ENCODE data around the gene FNDC3B. TPM values are rescaled to one million over a fixed set of nuclear protein-coding genes. Genes with fewer than 3 reads are reported as not detected.

The FNDC3B gene
- total and polyA plus RNA-seq, 2 of the 8 experiments (the other 6 are each of a cell fraction or from before 2014, with no cell fraction given), result 14.1 to 44.4 TPM

GRCh38 chr3:172325461-172325860 lies 286.1 kb downstream of the FNDC3B start:
- Histone ChIP-seq H3K23me2 (ENCODE audit: low read depth, low read length) (no peaks in the 10 kb centered on the region), H4K20me1 (replicated peaks in 1 of 2; ENCODE audit: control insufficient read depth in 1 of 2, insufficient read depth in 2 of 2, low read length in 2 of 2) (no peaks in the 10 kb centered on the region), H3K36me3 (ENCODE audit: control insufficient read depth in 2 of 4, insufficient read depth in 4 of 4, low read length in 3 of 4) (peaks cover 3 to 18% (median 11%) of the 10 kb centered on the region in 4 experiments; a peak in 7 of 8 replicates), H3K9me3 (ENCODE audit: insufficient read depth in 2 of 2, low read depth in 1 of 2, low read length in 1 of 2) (no peaks in the 10 kb centered on the region), H3K56ac (replicated peaks; ENCODE audit: insufficient read length, low read depth, low read length) (no peak overlapping the region), H2BK15ac (ENCODE audit: low read length) (no peak overlapping the region), H2BK12ac (ENCODE audit: low read depth, low read length) (no peak overlapping the region), H3K79me1 (ENCODE audit: low read depth, low read length) (no peaks in the 10 kb centered on the region; the same call in 1 of the 2 replicates), H3K4me3 (ENCODE audit: extremely low read depth in 1 of 4, insufficient read depth in 2 of 4, low read depth in 3 of 4, low read length in 4 of 4) (no peak overlapping the region), H3K4ac (replicated peaks; ENCODE audit: insufficient read length, low read depth, low read length) (no peak overlapping the region), H3K18ac (ENCODE audit: extremely low read depth, low read length) (no peak overlapping the region), H4K91ac (replicated peaks; ENCODE audit: insufficient read length, low read length) (no peak overlapping the region), H3K27me3 (replicated peaks in 1 of 4; ENCODE audit: control insufficient read depth in 3 of 4, extremely low read depth in 1 of 4, insufficient read depth in 3 of 4, low read length in 3 of 4) (no peaks in the 10 kb centered on the region), H3K4me1 (replicated peaks in 1 of 4; ENCODE audit: control insufficient read depth in 3 of 4, insufficient read depth in 4 of 4, low read length in 3 of 4) (no peaks in the 10 kb centered on the region), H3K9ac (replicated peaks in 1 of 4; ENCODE audit: extremely low read depth in 1 of 4, low read depth in 3 of 4, low read length in 3 of 4) (no peak overlapping the region), H3K79me2 (ENCODE audit: control insufficient read depth in 1 of 2, insufficient read depth in 2 of 2, low read length in 2 of 2) (no peaks in the 10 kb centered on the region), H2AK5ac (ENCODE audit: low read depth, low read length) (no peak overlapping the region), H2BK20ac (ENCODE audit: low read length) (no peak overlapping the region), H4K5ac (ENCODE audit: insufficient read length, low read depth, low read length) (no peak overlapping the region), H2AFZ (ENCODE audit: low read length) (no peak overlapping the region), H3K23ac (ENCODE audit: insufficient read length) (no peak overlapping the region), H3K4me2 (ENCODE audit: insufficient read depth in 1 of 2, low read depth in 2 of 2, low read length in 2 of 2) (no peak overlapping the region), H3K27ac (ENCODE audit: low read depth, low read length) (no peak overlapping the region), H2BK120ac (replicated peaks; ENCODE audit: low read depth, low read length) (no peak overlapping the region), H3K14ac (ENCODE audit: insufficient read length) (no peak overlapping the region), H4K8ac (ENCODE audit: extremely low read depth, insufficient read depth, low read length) (no peak overlapping the region), H2BK5ac (ENCODE audit: low read depth, low read length) (no peak overlapping the region)
- no peak for TF ChIP-seq BRCA1 (IDR thresholded peaks at IDR 0.05; ENCODE audit: low read depth, low read length)
- FAIRE-seq (no peak), DNase-seq (ENCODE audit: low read depth in 1 of 2, low spot score in 2 of 2) (no peak)
- 92% methylated on average over 8 of the region's 8 CpGs; no CpG with 5 or more reads in 1 of the 2 experiments for WGBS, 2 experiments (ENCODE audit: extremely low coverage in 1 of 2, insufficient coverage in 1 of 2, insufficient read length in 1 of 2, insufficient replicate concordance in 2 of 2, low coverage in 1 of 2, low lambda C conversion rate in 2 of 2, missing lambda C conversion rate in 1 of 2)
- ChIA-PET CTCF (ENCODE audit: partially characterized antibody) (interaction anchor here (1.1 kb wide), 1 partner anchor 15 kb away, joined by 5 read pairs; no protein-coding TSS in a partner anchor), POLR2A (ENCODE audit: partially characterized antibody) (no interaction called here)
